OCI-M1 (cell line): ENCODE measurements around the gene LUM.

Experiments used
- DNase-seq: peaks from one replicate; lab custom pipeline; 2025; lab: John Stamatoyannopoulos, UW

LUM gene

GRCh38 chr12:91074154-91074709, 37.1 kb downstream of the LUM start:
- no peak for DNase-seq

DNA sequence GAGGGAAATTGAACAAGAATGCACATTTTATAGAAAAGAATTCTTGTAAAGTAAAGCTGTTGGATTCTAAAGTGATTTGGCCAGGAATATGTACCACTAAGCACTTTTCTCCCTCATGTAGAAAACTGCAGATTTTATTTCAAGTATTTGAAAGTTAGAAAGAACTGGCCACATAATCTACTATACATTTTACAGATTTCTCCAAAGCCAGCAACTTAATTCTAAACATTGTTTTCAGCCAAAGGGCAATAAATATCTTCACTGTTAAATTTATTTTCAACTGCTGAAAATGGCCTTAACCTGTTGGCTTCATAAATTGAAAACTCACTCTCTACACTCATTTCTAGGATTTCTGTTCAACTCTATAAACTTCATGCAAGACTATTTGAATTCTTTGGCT, 37.9 kb downstream of the LUM start:
- no peak for DNase-seq

- DNase-seq = no peak
These were observed 38.4 kb downstream of the LUM start for GRCh38 chr12:91072931-91073330.

DNA sequence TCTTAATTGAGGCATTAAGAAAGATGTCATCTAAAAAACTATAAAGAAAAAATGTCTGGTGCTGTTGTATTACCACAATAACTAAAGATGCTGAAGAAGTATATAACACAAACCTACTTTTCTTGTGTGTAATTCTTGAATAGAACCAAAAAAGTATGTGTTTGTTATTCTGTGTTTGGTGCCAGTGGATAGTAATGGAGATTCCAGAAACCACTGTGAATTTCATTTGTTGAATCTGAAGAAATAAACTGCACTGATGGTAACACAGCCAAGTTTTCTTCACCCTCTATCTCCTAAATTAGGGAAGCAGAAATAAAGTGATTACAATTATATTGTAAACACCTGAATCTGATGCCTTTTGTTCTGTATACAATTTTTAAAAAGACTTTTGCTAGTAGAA, 40.4 kb downstream of the LUM start:
- no peak for DNase-seq

- DNase-seq = no peak
These were observed 45.9 kb downstream of the LUM start for GRCh38 chr12:91065396-91065795.

- no peak for DNase-seq
These were observed 46.7 kb downstream of the LUM start for GRCh38 chr12:91064640-91065039.

GRCh38 chr12:91061091-91061490, 50.2 kb downstream of the LUM start:
- DNase-seq = no peak

GRCh38 chr12:91059211-91059610, 52.1 kb downstream of the LUM start:
- no peak for DNase-seq

- no peak for DNase-seq
These were observed 52.5 kb downstream of the LUM start for GRCh38 chr12:91058786-91059185.

GRCh38 chr12:91057368-91058165, 53.7 kb downstream of the LUM start, which contains the start of gene KERA:
TSS of gene KERA (minus strand) at chr12:91058024. CDS start at chr12:91056281, 1,743 bp downstream.
- DNase-seq = no peak

DNA sequence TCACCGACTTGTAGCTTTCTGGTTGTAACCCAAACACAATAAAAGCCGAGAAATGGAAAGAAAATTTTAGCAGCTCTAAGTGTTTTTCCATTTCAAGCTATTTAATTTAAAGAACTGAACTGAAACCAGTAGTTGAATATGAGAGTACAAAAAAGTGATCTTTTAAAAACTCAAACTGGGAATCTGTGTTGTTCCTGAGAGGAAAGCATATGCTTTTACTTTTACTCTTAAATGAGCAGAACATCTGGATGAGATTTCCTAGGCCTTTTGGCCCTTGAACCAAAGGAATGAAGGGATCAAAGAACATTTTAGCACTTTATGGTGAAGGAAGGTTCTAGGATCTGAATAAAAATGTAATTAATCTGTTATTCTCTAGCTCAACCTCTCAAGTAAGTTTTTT, 54.8 kb downstream of the LUM start:
- no peak for DNase-seq

DNA sequence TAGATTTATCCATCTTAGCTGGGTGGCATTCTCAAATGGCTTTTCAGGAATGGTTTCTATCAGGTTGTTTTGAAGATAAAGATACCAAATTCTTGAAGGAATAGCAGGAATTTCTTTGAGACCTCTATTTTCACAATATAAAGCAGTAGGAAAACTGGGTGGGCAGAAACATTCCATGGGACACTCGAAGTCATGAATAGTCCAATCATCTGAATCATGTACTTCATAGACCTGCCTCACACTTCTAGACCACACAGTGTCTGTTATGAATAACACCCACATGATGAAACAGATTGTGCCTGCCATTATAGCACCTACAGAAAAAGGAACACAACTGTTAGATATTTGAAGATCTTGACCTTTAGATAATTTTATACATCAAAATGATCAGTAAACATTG, 55.3 kb downstream of the LUM start:
- DNase-seq = no peak

DNA sequence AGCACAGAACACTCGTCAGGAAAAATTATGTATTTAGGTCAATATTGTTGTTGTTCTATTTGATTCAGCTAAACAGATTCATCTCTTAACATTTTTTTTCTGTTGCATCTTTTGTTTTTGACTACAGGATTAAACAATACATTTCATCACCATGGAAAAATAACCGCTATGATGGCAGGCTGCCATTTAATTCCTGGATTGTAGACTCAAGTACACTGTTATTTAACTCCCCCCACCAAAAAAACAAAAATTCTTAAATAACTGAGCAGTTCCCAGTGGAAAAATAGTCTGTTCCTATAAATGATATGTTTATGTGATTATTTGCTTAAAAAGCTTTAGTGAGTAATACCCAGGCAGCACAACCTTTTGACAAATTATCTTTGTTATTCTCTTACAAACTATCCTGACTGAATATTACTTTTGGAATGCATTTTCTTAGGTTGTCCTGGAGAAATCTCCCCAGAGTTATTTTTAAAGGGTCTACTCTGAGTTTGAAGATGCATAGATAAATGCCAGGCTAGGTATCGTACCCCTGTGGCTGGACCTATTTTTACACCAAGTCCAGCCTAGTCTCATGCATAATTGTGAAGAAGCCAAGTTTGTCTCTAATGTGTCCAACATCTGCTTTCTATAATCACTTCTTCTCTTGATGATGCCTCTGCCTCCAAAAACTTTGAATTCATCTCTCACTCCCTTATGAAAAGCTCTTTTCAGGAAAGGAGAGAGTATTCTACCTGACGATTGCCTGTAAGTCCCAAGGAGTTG, 57.2 kb downstream of the LUM start:
- DNase-seq = no peak
